ENCODE measurements around the gene ODAD4. TPM values are rescaled to one million over a fixed set of nuclear protein-coding genes. Genes with fewer than 3 reads are reported as not detected.
A peak's percentile ranks its signal among the peaks of the same experiment; 100 is the strongest.

ODAD4 gene, protein sequence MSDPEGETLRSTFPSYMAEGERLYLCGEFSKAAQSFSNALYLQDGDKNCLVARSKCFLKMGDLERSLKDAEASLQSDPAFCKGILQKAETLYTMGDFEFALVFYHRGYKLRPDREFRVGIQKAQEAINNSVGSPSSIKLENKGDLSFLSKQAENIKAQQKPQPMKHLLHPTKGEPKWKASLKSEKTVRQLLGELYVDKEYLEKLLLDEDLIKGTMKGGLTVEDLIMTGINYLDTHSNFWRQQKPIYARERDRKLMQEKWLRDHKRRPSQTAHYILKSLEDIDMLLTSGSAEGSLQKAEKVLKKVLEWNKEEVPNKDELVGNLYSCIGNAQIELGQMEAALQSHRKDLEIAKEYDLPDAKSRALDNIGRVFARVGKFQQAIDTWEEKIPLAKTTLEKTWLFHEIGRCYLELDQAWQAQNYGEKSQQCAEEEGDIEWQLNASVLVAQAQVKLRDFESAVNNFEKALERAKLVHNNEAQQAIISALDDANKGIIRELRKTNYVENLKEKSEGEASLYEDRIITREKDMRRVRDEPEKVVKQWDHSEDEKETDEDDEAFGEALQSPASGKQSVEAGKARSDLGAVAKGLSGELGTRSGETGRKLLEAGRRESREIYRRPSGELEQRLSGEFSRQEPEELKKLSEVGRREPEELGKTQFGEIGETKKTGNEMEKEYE
- 1 to 10 TPM in 1 of 2 experiments, under 1 TPM in 1; 0.49 to 1.1 TPM for total RNA-seq

DNA sequence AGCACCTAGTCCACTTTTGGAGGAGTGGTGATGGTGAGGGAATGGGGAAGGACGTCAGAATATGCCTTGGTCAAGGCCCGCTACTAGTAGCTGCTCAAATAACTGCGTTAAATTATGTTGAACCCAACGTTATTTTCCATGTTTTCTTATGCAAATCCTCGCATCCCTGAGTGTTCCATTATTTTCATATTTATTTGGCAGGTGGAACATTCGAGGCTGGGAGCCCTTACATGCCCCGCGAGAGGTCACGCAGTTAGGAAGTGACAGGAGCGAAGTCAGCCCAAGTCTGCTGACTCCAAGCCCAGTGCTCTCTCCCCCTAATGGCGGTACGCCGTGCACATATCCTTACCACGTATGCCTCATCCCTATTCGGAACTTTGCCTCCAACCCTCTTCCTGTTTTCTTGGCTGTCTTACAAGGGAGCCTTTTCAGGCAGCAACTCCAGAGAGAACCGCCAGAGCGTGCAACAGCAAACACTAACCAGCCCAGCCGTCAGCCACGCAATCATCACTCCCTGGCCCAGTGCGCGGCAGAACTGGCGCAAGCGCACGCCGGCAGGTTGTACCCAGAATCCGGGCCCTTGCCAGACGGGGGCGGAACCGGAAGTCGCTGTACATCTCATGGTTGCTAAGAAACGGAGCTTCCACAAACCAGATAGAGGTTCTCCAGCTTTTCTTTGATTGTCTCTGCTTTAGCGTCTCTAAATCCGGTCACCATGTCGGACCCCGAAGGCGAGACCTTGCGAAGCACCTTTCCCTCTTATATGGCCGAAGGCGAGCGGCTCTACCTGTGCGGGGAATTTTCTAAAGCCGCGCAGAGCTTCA, at the start of gene ODAD4:
Gene ODAD4 (plus strand): TSS at position 609 of the 824 bp plus-strand sequence. CDS start 107 bp downstream, at position 716.
- H3K4me1 Mint-ChIP-seq: peaks cover 62% of the 10 kb centered on the region
- peaks cover 3% of the 10 kb centered on the region for H3K36me3 Mint-ChIP-seq
- DNase-seq (peak; percentile 98), ATAC-seq (peak; percentile 99)
- peak within 1 kb of the TSS; percentile 96 for H3K4me3 Mint-ChIP-seq
- no peaks in the 10 kb centered on the region for H3K27me3 Mint-ChIP-seq
- peak within 1 kb of the TSS; percentile 95 for H3K27ac Mint-ChIP-seq
- CTCF ChIA-PET: interaction anchor here (0.7 to 4.7 kb wide), 15 partner anchors 10 to 1715 kb away, joined by 3 to 36 read pairs (median 3); partner anchors contain the start of genes ACLY, CNP, DNAJC7 and EIF1
- no peaks in the 10 kb centered on the region for H3K9me3 Mint-ChIP-seq (ENCODE audit: low read depth)

DNA sequence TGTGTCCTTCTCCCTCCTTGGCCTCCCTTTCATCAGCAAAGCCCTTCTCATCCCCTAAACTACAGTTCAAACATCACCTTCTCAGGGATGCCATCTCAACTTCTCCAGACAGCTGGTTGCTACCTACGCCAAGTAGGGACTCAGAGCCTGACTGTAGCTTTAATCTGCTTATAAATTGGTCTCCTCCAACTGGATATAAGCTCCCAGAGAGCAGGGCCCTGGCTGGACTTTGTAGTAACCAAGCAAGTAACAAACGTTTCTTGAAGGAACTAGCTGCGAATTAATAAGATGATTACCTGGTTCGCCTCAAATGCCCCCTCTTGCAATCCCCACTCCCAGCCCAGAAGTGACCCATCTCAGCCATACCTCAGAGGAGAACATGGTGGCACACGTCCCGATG, 47.7 kb upstream of the ODAD4 start:
- H3K27ac Mint-ChIP-seq: no peak overlapping the region
- H3K9me3 Mint-ChIP-seq (ENCODE audit: low read depth): no peaks in the 10 kb centered on the region
- no peak for DNase-seq
- H3K4me3 Mint-ChIP-seq: no peak overlapping the region
- CTCF ChIA-PET: interaction anchor here (1.4 kb wide), 2 partner anchors 12 to 19 kb away, joined by 3 read pairs; no protein-coding TSS in a partner anchor
- peaks cover 55% of the 10 kb centered on the region for H3K36me3 Mint-ChIP-seq
- no peaks in the 10 kb centered on the region for H3K27me3 Mint-ChIP-seq
- no peaks in the 10 kb centered on the region for H3K4me1 Mint-ChIP-seq
- ATAC-seq: no peak

DNA sequence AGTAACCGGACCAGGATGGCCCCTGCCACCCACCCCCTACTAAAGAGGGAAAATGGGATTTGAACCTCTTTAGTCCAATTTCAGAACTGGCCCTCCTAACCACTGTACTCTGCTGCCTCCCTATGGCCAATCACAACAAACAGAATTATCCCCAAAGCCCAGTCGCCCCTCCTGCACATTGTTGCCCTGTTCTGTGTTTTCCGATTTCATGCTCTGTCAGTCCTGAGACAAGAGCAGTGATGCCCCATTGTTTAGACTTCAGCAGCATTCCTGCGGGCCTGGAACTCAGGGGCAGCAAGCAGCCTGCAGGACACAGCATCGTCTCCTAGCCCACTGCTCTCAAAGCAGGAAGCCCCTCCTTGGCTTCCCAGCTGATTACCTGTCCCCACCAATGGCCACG, 44.7 kb upstream of the ODAD4 start:
- Mint-ChIP-seq H3K36me3 (peaks cover 47% of the 10 kb centered on the region), H3K4me1 (no peaks in the 10 kb centered on the region), H3K27me3 (no peaks in the 10 kb centered on the region), H3K4me3 (no peak overlapping the region), H3K27ac (no peak overlapping the region), H3K9me3 (ENCODE audit: low read depth) (no peaks in the 10 kb centered on the region)
- DNase-seq (no peak), ATAC-seq (no peak)
- CTCF ChIA-PET: interaction anchor here (1.4 kb wide), 1 partner anchor 74 kb away, joined by 3 read pairs; no protein-coding TSS in a partner anchor

- CTCF ChIA-PET: no interaction called here
- H3K27me3 Mint-ChIP-seq: no peaks in the 10 kb centered on the region
- no peaks in the 10 kb centered on the region for H3K4me1 Mint-ChIP-seq
- no peak overlapping the region for H3K4me3 Mint-ChIP-seq
- ATAC-seq (no peak), DNase-seq (no peak)
- H3K27ac Mint-ChIP-seq: no peak overlapping the region
- peaks cover 46% of the 10 kb centered on the region for H3K36me3 Mint-ChIP-seq
- no peaks in the 10 kb centered on the region for H3K9me3 Mint-ChIP-seq (ENCODE audit: low read depth)
Observed at GRCh38 chr17:41888332-41888965, 42.0 kb upstream of the ODAD4 start.

DNA sequence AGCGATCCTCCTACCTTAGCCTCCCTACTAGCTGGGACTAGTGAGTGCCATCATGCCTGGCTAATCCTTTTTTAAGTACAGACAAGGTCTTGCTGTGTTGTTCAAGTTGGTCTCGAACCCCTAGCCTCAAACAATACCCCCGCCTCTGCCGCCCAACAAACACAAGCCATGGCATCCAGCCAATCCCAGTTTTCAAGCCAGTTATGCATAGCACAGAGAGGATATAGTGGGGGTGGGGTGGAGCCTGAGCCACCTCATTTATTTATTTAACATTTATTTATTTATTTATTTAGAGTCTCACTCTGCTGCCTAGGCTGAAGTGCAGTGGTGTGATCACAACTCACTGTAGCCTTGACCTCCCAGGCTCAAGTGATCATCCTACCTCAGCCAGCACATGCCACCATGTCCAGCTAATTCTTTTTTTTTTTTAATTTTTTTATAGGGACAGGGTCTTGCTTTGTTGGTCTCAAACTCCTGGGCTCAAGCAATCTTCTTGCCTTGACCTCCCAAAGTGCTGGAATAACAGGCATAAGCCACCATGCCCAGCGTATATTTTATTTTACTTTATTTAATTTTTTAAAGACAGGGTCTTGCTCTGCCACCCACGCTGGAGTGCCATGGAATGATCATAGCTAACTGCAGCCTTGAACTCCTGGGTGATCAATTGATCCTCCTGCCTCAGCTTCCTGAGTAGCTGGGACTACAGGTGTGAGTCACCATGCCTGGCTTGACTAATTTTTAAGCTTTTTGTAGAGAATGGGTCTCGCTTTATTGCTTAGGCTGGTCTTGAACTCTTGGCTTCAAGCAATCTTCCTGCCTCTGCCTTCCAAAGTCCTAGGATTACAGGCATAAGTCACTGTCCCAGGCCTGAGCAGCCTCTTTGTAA, 39.0 kb upstream of the ODAD4 start:
- H3K9me3 Mint-ChIP-seq (ENCODE audit: low read depth): no peaks in the 10 kb centered on the region
- CTCF ChIA-PET: interaction anchor here (1.4 kb wide), 1 partner anchor 27 kb away, joined by 4 read pairs; the partner anchor contains the start of gene ACLY
- no peak overlapping the region for H3K27ac Mint-ChIP-seq
- H3K27me3 Mint-ChIP-seq: no peaks in the 10 kb centered on the region
- no peaks in the 10 kb centered on the region for H3K4me1 Mint-ChIP-seq
- DNase-seq (no peak), ATAC-seq (no peak)
- no peak overlapping the region for H3K4me3 Mint-ChIP-seq
- H3K36me3 Mint-ChIP-seq: peaks cover 38% of the 10 kb centered on the region

DNA sequence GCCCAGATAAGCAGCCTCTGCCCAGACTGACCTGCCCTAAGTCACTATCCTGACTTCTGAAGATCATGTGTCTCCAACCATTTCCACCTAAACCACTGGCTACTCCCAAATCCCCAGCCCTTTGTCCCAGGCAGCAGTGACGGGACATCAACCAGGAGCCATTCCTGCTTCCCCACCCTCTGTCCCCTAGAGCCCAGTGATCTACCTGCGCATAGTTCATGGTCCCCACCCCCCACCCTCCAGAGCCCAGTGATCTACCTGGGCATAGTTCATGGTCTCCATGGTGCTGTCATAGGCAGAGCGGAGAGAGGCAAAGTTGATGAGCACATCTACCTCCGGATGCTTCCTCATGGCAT, 38.4 kb upstream of the ODAD4 start:
- no peak overlapping the region for H3K4me3 Mint-ChIP-seq
- H3K27me3 Mint-ChIP-seq: no peaks in the 10 kb centered on the region
- no peaks in the 10 kb centered on the region for H3K4me1 Mint-ChIP-seq
- H3K9me3 Mint-ChIP-seq (ENCODE audit: low read depth): no peaks in the 10 kb centered on the region
- H3K36me3 Mint-ChIP-seq: peaks cover 41% of the 10 kb centered on the region
- CTCF ChIA-PET: interaction anchor here (1.4 kb wide), 1 partner anchor 26 kb away, joined by 4 read pairs; the partner anchor contains the start of gene ACLY
- DNase-seq: no peak
- ATAC-seq: no peak
- H3K27ac Mint-ChIP-seq: no peak overlapping the region

GRCh38 chr17:41893384-41893783, 37.0 kb upstream of the ODAD4 start:
- H3K36me3 Mint-ChIP-seq: peaks cover 39% of the 10 kb centered on the region
- no peaks in the 10 kb centered on the region for H3K27me3 Mint-ChIP-seq
- no peak for ATAC-seq
- no peak overlapping the region for H3K4me3 Mint-ChIP-seq
- no peak for DNase-seq
- CTCF ChIA-PET: interaction anchor here (1.0 kb wide), 1 partner anchor 156 kb away, joined by 4 read pairs; no protein-coding TSS in a partner anchor
- H3K9me3 Mint-ChIP-seq (ENCODE audit: low read depth): no peaks in the 10 kb centered on the region
- no peak overlapping the region for H3K27ac Mint-ChIP-seq
- no peaks in the 10 kb centered on the region for H3K4me1 Mint-ChIP-seq

DNA sequence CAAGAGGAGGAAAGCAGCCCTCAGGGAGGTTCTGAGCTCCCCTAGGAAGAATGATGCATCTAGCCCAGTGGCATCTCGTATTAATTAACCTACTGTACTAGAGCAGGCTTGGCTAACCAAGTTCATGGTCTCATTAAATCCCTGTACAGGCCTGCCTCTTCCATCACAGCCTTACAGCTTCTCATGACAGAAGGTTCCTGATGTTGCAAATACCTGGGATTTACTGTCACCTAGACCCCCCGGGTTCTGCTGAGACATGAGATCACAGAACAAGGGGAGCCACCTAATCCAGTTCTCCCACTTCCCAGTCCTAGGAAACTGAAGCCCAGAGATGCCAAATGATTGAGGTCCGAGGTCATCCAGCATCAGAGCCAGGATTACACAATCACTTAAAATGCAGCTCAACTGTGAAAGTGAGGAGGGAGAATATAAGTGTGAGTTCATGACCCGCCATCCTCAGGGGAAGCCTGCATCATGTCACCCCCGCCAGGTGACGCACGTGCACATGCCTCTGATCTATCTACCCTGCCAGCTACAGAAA, 35.6 kb upstream of the ODAD4 start:
- H3K4me1 Mint-ChIP-seq: no peaks in the 10 kb centered on the region
- H3K4me3 Mint-ChIP-seq: no peak overlapping the region
- H3K9me3 Mint-ChIP-seq (ENCODE audit: low read depth): no peaks in the 10 kb centered on the region
- H3K27me3 Mint-ChIP-seq: no peaks in the 10 kb centered on the region
- DNase-seq: no peak
- no peak overlapping the region for H3K27ac Mint-ChIP-seq
- peaks cover 44% of the 10 kb centered on the region for H3K36me3 Mint-ChIP-seq
- no peak for ATAC-seq
- CTCF ChIA-PET: interaction anchor here (1.6 kb wide), 1 partner anchor 13 kb away, joined by 3 read pairs; no protein-coding TSS in a partner anchor

- Mint-ChIP-seq H3K4me3 (no peak overlapping the region), H3K36me3 (peaks cover 45% of the 10 kb centered on the region), H3K27me3 (no peaks in the 10 kb centered on the region), H3K4me1 (no peaks in the 10 kb centered on the region), H3K9me3 (ENCODE audit: low read depth) (no peaks in the 10 kb centered on the region), H3K27ac (no peak overlapping the region)
- no peak for DNase-seq
- CTCF ChIA-PET: interaction anchor here (1.6 kb wide), 1 partner anchor 13 kb away, joined by 3 read pairs; no protein-coding TSS in a partner anchor
- ATAC-seq: no peak
Observed at GRCh38 chr17:41895617-41896016, 34.8 kb upstream of the ODAD4 start.

DNA sequence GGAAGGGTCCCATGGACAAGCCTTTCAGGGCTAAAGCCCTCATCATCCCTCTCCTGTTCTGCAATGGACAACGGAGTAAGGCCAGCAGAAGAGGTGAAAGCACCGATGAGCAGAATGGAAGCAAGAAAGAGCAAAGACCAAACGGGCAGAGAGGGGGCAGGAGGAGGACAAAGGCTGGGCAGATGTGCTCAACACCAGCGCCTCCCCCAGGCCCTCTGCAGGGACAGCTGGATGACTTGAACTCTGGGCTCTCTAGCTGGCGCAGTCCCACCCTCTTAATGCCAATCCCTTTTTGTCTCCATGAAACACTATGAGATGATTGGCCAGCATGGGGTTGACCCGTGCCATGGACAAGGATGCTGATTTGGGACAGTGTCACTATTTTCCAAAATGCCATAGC, 33.7 kb upstream of the ODAD4 start:
- Mint-ChIP-seq H3K9me3 (ENCODE audit: low read depth) (no peaks in the 10 kb centered on the region), H3K27ac (no peak overlapping the region), H3K4me3 (no peak overlapping the region), H3K27me3 (no peaks in the 10 kb centered on the region), H3K36me3 (peaks cover 51% of the 10 kb centered on the region), H3K4me1 (no peaks in the 10 kb centered on the region)
- DNase-seq (no peak), ATAC-seq (no peak)
- CTCF ChIA-PET: no interaction called here

GRCh38 chr17:41901646-41902045, 28.8 kb upstream of the ODAD4 start:
- ATAC-seq: no peak
- Mint-ChIP-seq H3K36me3 (peaks cover 43% of the 10 kb centered on the region), H3K27ac (no peak overlapping the region), H3K9me3 (ENCODE audit: low read depth) (no peaks in the 10 kb centered on the region), H3K4me3 (no peak overlapping the region), H3K4me1 (no peaks in the 10 kb centered on the region), H3K27me3 (no peaks in the 10 kb centered on the region)
- CTCF ChIA-PET: no interaction called here
- DNase-seq: no peak
